ENCODE measurements around the gene RHBDF2.
"Not testable (repeated sequence)": the region's sequence is repeated elsewhere in the genome, so short reads cannot be mapped to it uniquely, and the experiment has no call there.

The RHBDF2 gene

GRCh38 chr17:76538281-76538931 is 37.2 kb upstream of the RHBDF2 start:
- no peak for DNase-seq (ENCODE audit: low spot score)

- no peak for DNase-seq (ENCODE audit: low spot score)
Measured at GRCh38 chr17:76537578-76538280, 36.5 kb upstream of the RHBDF2 start, which contains the start of gene CYGB. TSS of gene CYGB (minus strand) at chr17:76537709. CDS start at chr17:76537542, 167 bp downstream.

- no peak for DNase-seq (ENCODE audit: low spot score)
Measured at GRCh38 chr17:76537288-76537577, 36.0 kb upstream of the RHBDF2 start.

GRCh38 chr17:76536511-76537287 is 35.5 kb upstream of the RHBDF2 start:
- no peak for DNase-seq (ENCODE audit: low spot score)

- no peak for DNase-seq (ENCODE audit: low spot score)
Measured at GRCh38 chr17:76535788-76536510, 34.7 kb upstream of the RHBDF2 start.

DNA sequence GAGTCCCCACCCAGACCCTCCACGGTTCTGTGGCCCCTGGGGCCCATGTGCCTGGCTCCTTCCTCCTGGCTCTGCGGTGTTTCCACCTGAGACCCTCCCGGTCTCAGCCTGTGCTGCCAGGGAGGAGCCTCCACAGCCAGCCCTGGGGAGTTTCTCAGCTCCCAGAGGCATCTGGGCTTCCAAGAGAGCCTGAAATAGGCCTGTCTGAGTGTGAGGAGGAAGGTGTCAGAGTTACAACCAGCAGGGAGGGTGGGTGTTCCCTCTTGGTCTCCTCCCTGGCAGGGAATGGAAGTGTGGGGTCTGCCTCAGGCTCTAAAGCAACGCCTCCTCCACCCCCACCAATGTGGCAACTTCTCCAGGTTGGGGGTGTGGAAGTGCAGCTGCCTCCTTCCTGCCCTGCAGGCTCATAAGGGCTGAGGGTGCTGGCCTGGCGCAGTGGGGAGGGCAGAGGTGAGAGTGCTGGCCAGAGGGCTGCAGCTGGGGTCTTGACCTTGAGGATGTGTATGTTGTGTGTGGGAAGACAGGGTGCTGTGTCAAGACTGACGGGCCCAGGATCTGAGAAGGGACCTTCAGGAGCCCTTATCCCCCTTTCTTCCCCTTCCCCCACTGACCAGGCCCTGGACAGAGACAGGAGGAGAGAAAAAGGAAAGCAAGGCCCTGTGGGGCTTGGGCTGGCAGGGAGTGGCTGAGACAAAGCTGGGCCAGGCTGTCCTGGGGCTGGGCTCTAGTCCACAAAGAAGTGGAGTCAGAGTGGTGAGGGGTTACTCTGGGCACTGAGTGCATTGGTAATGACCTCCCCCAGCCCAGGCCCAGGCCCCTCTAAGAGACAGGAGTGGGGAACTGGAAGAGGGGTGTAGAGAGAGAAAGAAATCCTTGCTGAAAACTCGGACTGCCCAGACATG is 33.9 kb upstream of the RHBDF2 start:
- DNase-seq (ENCODE audit: low spot score), result no peak

GRCh38 chr17:76533640-76534359 is 32.6 kb upstream of the RHBDF2 start:
- not testable (repeated sequence) for DNase-seq (ENCODE audit: low spot score)

DNA sequence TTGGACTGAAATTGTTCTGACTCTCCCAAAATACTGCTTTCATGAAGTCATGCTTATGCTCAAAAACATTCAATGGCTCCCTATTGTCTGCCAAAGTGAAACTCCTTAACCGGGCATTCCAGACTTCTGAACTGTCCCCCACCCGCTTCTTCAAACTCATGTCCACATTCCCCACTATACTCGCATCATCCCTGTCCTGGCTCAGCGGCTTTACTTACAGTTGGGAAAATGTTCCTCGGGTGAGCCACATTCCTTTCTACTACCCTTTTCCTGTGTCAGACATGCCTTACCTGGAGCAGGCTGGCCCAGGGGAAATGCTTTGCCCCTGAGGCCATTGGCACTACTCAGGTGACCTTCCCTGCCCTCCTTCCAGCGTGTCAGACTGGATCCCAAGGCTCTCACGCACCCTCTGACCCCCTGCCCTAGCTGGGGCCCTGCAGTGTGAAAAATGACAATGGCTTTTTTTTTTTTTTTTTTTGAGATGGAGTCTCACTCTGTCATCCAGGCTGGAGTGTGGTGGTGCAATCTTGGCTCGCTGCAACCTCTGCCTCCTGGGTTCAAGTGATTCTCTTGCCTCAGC is 30.9 kb upstream of the RHBDF2 start:
- no peak for DNase-seq (ENCODE audit: low spot score)

GRCh38 chr17:76531486-76532038 is 30.3 kb upstream of the RHBDF2 start:
- no peak for DNase-seq (ENCODE audit: low spot score)

DNA sequence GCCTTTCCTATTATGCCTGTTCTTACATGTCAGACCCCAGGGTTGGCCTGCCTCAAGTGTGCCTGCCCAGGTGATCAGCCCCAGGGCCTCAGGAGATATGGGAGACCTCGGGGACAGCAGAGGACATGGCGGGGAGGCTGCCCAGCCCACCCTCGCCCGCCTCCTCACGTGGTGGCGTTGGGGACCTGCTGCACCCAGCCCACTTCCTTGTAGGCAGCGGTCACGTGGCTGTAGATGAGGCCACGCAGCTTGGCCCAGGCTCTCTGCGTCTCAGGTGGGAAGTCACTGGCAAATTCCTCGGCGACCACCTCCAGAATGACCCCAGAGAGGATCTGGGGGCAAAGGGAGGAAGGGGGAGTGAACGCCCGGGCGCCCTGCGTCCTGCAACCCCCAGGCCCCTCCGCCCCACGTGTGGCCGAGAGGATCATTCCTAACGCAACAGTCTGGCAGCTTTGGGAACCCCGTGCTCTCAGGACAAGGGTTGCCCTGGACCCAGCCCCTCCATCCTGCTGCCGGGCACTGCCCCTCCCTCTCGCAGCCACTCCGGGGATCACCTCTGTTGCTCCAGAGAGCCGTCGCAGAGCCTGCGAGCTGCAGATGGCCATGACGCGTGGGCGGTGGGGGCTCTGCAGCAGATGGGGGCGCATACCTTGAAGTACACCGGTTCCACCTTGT is 29.7 kb upstream of the RHBDF2 start:
- DNase-seq (ENCODE audit: low spot score), result no peak

GRCh38 chr17:76530095-76530723 is 29.0 kb upstream of the RHBDF2 start:
- DNase-seq (ENCODE audit: low spot score), result no peak

DNA sequence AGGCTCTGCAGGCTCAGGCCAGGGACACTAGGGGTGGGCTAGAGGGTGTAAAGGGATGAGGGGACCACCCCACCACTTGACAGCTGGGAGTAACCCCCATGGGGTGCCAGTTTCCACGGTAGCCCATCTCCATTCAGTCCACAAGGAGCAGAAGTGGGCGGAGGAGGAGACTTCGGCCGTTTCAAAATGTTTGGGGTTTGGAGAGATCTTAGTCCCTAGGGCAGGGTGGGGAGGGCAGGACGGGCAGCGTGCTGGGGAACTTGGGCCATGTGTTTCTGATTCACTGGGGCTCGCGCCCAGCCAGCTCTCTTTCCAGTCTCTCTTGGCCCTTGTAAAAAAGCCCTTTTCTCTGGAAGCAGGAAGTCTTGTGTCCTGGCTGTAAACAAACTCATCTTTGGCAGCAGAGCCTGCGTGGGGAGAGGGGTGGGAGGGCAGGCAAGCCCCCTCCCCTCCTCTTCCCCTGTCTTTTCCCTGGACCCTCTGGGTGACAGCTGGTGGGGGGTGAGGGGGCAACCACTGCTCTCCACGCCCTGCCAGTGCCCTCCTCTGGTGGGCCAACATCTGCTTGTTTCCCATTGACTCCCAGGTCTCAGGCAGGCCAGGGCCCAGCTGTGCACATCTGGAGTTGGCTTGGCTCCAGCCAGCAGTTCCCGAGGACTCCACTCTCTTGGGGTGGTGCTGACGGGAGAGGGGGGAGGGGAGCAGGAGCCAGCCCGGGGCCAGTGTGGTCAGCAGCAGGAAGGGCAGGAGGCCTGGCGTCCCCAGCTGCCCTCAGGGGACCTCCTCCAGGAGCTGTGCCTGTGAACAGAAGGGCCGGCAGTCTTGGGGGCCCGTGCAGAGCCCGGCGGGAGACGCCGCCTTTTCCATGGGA is 28.2 kb upstream of the RHBDF2 start:
- DNase-seq (ENCODE audit: low spot score), result no peak

DNA sequence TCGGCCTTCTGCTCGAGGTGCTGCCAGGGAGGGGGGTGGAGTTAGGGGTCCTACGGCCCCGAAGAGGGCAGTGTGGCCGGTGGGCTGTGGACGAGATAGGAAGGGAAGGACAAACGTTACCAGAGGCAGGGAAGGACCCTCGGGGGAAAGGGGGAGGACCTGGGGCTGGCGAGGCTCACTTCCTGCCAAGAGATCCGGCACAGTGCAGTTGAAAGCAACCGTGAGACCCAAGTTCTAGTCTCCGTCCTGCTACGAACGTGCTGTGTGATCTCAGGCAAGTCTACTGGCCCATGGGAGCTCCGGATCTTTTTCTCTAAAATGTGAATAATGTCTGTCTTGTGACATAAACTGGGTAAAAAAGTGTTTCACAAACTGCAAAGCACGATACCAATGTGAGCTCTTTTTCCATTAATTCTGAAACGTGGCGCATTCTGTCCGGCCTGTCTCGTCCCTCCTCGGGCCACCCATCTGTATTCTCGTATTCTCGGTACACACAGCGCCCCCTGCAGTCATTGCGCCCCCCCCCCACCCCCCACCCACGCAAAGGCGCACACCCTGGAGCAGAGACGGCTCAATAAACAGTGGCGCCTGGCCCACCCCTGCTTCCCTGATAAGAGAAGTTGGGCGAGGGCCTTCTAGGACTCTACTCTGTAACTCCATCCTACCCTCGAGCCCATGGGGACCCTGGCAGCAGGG is 27.5 kb upstream of the RHBDF2 start:
- no peak for DNase-seq (ENCODE audit: low spot score)

DNA sequence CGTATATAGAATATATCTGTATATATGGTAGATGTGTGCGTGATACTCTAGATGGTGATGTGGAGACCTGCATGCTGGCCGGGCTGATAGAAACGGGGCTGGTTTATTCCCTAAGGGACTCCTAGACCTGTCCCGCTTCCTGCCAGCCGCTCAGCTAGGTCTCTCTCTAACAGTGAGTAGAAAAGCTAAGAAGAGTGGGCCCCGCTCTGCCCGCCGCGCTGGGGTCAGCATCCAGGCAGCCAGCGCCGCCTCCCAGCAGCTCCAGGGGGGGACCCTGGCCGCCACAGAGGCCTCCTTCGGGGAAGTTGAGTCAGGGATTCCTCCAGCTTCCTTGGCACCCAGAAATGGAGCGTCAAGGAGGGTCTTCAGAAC is 26.9 kb upstream of the RHBDF2 start:
- DNase-seq (ENCODE audit: low spot score), result no peak

DNA sequence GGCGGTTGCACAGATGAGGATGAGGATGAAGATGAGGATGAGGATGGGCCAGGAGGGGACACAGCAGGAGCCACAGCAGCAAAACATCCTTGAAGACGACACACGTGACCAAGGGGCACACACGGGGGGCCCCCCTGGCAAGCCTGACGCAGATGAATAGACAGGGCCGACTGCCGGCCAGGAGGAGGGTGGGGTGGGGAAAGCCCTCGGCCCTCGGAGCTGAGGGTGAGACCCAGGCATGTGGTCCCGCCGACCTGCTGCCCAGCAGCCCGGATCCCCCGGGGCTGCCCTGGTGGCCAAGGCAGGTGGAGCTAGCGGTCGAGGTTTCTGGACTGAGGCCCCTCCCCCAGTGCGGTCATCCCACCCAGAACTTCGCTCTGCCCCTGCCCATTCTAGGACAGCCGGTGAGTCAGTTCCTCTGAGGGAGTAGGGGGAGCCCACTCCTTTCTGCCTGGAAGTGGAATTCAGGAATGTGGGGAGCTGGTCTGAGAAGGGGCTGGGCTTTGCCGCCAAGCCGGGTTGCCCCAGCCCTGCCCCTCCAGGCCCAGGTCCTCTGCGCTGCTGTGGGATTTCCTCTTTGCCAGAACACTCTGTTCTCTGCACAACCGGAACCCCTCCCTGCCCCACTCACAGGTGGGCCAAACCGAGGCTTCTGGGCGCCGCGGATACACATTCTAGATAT is 26.3 kb upstream of the RHBDF2 start:
- peak; percentile 61 for DNase-seq (ENCODE audit: low spot score)

DNA sequence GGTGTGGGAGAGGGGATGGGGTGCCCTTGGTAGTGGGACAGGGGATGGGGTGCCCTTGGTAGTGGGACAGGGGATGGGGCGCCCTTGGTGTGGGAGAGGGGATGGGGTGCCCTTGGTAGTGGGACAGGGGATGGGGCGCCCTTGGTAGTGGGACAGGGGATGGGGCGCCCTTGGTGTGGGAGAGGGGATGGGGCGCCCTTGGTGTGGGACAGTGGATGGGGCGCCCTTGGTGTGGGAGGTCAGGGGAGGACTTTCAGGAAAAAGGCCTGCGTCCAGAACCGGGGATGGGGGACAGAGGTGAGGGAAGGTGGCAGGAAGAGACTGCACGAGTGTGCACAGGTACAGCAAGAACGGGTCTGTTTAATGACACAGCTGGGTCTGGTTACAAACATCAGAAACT is 25.8 kb upstream of the RHBDF2 start:
- not testable (repeated sequence) for DNase-seq (ENCODE audit: low spot score)

DNA sequence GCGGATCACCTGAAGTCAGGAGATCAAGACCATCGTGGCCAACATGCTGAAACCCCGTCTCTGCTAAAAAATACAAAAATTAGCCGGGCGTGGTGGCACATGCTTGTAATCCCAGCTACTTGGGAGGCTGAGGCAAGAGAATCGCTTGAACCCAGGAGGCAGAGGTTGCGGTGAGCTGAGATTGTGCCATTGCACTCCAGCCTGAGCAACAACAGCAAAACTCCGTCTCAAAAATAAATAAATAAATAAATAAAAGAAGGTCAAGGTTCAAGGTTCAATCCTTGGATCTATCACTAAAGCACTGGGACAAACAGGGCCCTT is 24.2 kb upstream of the RHBDF2 start:
- DNase-seq (ENCODE audit: low spot score), result not testable (repeated sequence)
